Activated naive CD4-positive, alpha-beta T cell treated with anti-CD3 and anti-CD28 coated beads, Interleukin-2, amount 50 U/mL, for 72 hours (primary cell): Measurements from ENCODE around the gene UST. TPM values are rescaled to one million over a fixed set of nuclear protein-coding genes. Genes with fewer than 3 reads are reported as not detected.
A peak's percentile ranks its signal among the peaks of the same experiment; 100 is the strongest.
"Not testable (repeated sequence)": the region's sequence is repeated elsewhere in the genome, so short reads cannot be mapped to it uniquely, and the experiment has no call there.

Experiments
- ATAC-seq, 2 donors: fragments of 150-1000 bp; cut with Tn5 transposase; 2 replicates each; pipeline ENCODE4 v1.10.0; 2021; ENCODE audit warnings: mild to moderate bottlenecking in 2 of 2, moderate library complexity in 2 of 2
- DNase-seq, 2 donors: peaks; one replicate each; pipeline ENCODE4 v3.0.0; 2021 to 2022; ENCODE audit warnings: low spot score in 2 of 2
- H3K27ac Mint-ChIP-seq, 2 donors: one replicate each; pipeline ENCODE4 v1.8.0; 2022; ENCODE audit warnings: mild to moderate bottlenecking in 2 of 2, mixed read lengths in 2 of 2
- H3K36me3 Mint-ChIP-seq, 2 donors: one replicate each; pipeline ENCODE4 v1.8.0; 2022; ENCODE audit warnings: mixed read lengths in 2 of 2
- H3K9me3 Mint-ChIP-seq, 2 donors: one replicate each; pipeline ENCODE4 v1.8.0; 2022; ENCODE audit warnings: mixed read lengths in 2 of 2
- total RNA-seq, 2 donors: library from RNA; stranded (reverse); gene quantifications; one replicate each; pipeline ENCODE4 v1.2.3, GENCODE V29; 2022

Gene UST
- total RNA-seq, 2 donors from 2014 or later = 0.46 to 0.49 TPM

GRCh38 chr6:148947621-148948444 is 201.0 kb downstream of the UST start:
- peak in 1 of 2 donors; percentile 86 for DNase-seq
- no peaks in the 10 kb centered on the region for H3K36me3 Mint-ChIP-seq
- no peaks in the 10 kb centered on the region for H3K9me3 Mint-ChIP-seq
- ATAC-seq = peak; percentile 71 to 80
- H3K27ac Mint-ChIP-seq = no peak overlapping the region

GRCh38 chr6:148951662-148952061 is 204.8 kb downstream of the UST start:
- Mint-ChIP-seq H3K9me3 (peaks cover 0 to 4% of the 10 kb centered on the region in 2 donors), H3K36me3 (peaks cover 0 to 6% of the 10 kb centered on the region in 2 donors), H3K27ac (no peak overlapping the region)
- DNase-seq (no peak), ATAC-seq (no peak)

GRCh38 chr6:148952147-148953035 is 205.6 kb downstream of the UST start:
- no peak overlapping the region for H3K27ac Mint-ChIP-seq
- ATAC-seq (no peak), DNase-seq (no peak)
- H3K9me3 Mint-ChIP-seq = peaks cover 0 to 4% of the 10 kb centered on the region in 2 donors
- H3K36me3 Mint-ChIP-seq = peaks cover 0 to 6% of the 10 kb centered on the region in 2 donors

- no peak for DNase-seq
- no peak overlapping the region for H3K27ac Mint-ChIP-seq
- peaks cover 0 to 6% of the 10 kb centered on the region in 2 donors for H3K36me3 Mint-ChIP-seq
- ATAC-seq = no peak
- peaks cover 0 to 4% of the 10 kb centered on the region in 2 donors for H3K9me3 Mint-ChIP-seq
Measured at GRCh38 chr6:148954461-148954860, 207.6 kb downstream of the UST start.

GRCh38 chr6:148954934-148955333 is 208.1 kb downstream of the UST start:
- no peak for DNase-seq
- no peak overlapping the region for H3K27ac Mint-ChIP-seq
- H3K36me3 Mint-ChIP-seq = peaks cover 0 to 6% of the 10 kb centered on the region in 2 donors
- peaks cover 0 to 4% of the 10 kb centered on the region in 2 donors for H3K9me3 Mint-ChIP-seq
- no peak for ATAC-seq

GRCh38 chr6:148955441-148955840 is 208.6 kb downstream of the UST start:
- Mint-ChIP-seq H3K9me3 (peaks cover 0 to 4% of the 10 kb centered on the region in 2 donors), H3K27ac (no peak overlapping the region), H3K36me3 (peaks cover 0 to 6% of the 10 kb centered on the region in 2 donors)
- ATAC-seq (no peak), DNase-seq (no peak)

- not testable (repeated sequence) for DNase-seq, ATAC-seq, H3K27ac Mint-ChIP-seq, H3K9me3 Mint-ChIP-seq, H3K36me3 Mint-ChIP-seq
Measured at GRCh38 chr6:148956163-148956562, 209.3 kb downstream of the UST start.

GRCh38 chr6:148957752-148958151 is 210.9 kb downstream of the UST start:
- no peak overlapping the region for H3K27ac Mint-ChIP-seq
- peaks cover 0 to 4% of the 10 kb centered on the region in 2 donors for H3K9me3 Mint-ChIP-seq
- ATAC-seq (no peak), DNase-seq (no peak)
- peaks cover 0 to 6% of the 10 kb centered on the region in 2 donors for H3K36me3 Mint-ChIP-seq

GRCh38 chr6:148959008-148959407 is 212.2 kb downstream of the UST start:
- Mint-ChIP-seq H3K36me3 (peaks cover 0 to 6% of the 10 kb centered on the region in 2 donors), H3K9me3 (peaks cover 0 to 4% of the 10 kb centered on the region in 2 donors), H3K27ac (no peak overlapping the region)
- no peak for DNase-seq
- no peak for ATAC-seq

GRCh38 chr6:148959501-148959900 is 212.7 kb downstream of the UST start:
- H3K9me3 Mint-ChIP-seq = peaks cover 0 to 4% of the 10 kb centered on the region in 2 donors
- peaks cover 0 to 6% of the 10 kb centered on the region in 2 donors for H3K36me3 Mint-ChIP-seq
- DNase-seq = no peak
- ATAC-seq = no peak
- H3K27ac Mint-ChIP-seq = no peak overlapping the region

GRCh38 chr6:148962854-148963515 is 216.2 kb downstream of the UST start:
- peak overlapping the region in 1 of 2 donors; percentile 48 for H3K27ac Mint-ChIP-seq

GRCh38 chr6:148963738-148964137 is 216.9 kb downstream of the UST start:
- ATAC-seq = no peak
- H3K9me3 Mint-ChIP-seq = no peaks in the 10 kb centered on the region
- no peak overlapping the region for H3K27ac Mint-ChIP-seq
- H3K36me3 Mint-ChIP-seq = no peaks in the 10 kb centered on the region
- no peak for DNase-seq

More at GRCh38 chr6:148962854-148963515, 216.2 kb downstream of the UST start:
- ATAC-seq = no peak
- no peak for DNase-seq
- no peaks in the 10 kb centered on the region for H3K9me3 Mint-ChIP-seq
- no peaks in the 10 kb centered on the region for H3K36me3 Mint-ChIP-seq

- H3K27ac Mint-ChIP-seq = no peak overlapping the region
- no peak for DNase-seq
- ATAC-seq = no peak
- no peaks in the 10 kb centered on the region for H3K36me3 Mint-ChIP-seq
- H3K9me3 Mint-ChIP-seq = no peaks in the 10 kb centered on the region
Measured at GRCh38 chr6:148964467-148964866, 217.6 kb downstream of the UST start.

GRCh38 chr6:148965287-148965686 is 218.5 kb downstream of the UST start:
- DNase-seq = no peak
- ATAC-seq = no peak
- H3K36me3 Mint-ChIP-seq = no peaks in the 10 kb centered on the region

GRCh38 chr6:148967011-148967520 is 220.2 kb downstream of the UST start:
- ATAC-seq = no peak
- Mint-ChIP-seq H3K27ac (no peak overlapping the region), H3K36me3 (no peaks in the 10 kb centered on the region)

More at GRCh38 chr6:148965287-148965686, 218.5 kb downstream of the UST start:
- Mint-ChIP-seq H3K9me3 (no peaks in the 10 kb centered on the region), H3K27ac (no peak overlapping the region)

GRCh38 chr6:148967541-148967956 is 220.7 kb downstream of the UST start:
- Mint-ChIP-seq H3K9me3 (no peaks in the 10 kb centered on the region), H3K36me3 (no peaks in the 10 kb centered on the region), H3K27ac (no peak overlapping the region)
- DNase-seq (no peak), ATAC-seq (no peak)

More at GRCh38 chr6:148967011-148967520, 220.2 kb downstream of the UST start:
- H3K9me3 Mint-ChIP-seq = no peaks in the 10 kb centered on the region
- no peak for DNase-seq
